PFSK-1 (cell line): ENCODE results near the gene BATF3.

Experiments
- FOXP2 ChIP-seq: optimal IDR thresholded peaks from 2 replicates; pipeline ENCODE3; 2011; ENCODE audit warnings: borderline replicate concordance, control low read depth, inconsistent platforms; ENCODE audit not compliant: insufficient read depth; ENCODE audit errors: extremely low read length, extremely low read depth
- POLR2AphosphoS5 ChIP-seq: IDR thresholded peaks from 2 replicates; pipeline ENCODE4 v1.6.1; 2012; ENCODE audit warnings: low read depth, mild to moderate bottlenecking, control low read depth, low read length, moderate library complexity
- REST ChIP-seq, 2 experiments: IDR thresholded peaks; 2 replicates each; pipeline versions ENCODE4 v1.6.1 to v1.8.0; 2011 to 2012; ENCODE audit warnings: low read depth in 2 of 2, low read length in 2 of 2, control low read depth in 1 of 2, inconsistent platforms in 1 of 2, mild to moderate bottlenecking in 1 of 2, moderate library complexity in 1 of 2; ENCODE audit not compliant: insufficient read depth in 1 of 2
- SIN3A ChIP-seq: IDR thresholded peaks from 2 replicates; pipeline ENCODE4 v1.6.1; 2012; ENCODE audit warnings: mild to moderate bottlenecking, low read length, moderate library complexity, borderline replicate concordance; ENCODE audit not compliant: insufficient read depth
- TAF1 ChIP-seq: IDR thresholded peaks from 2 replicates; pipeline ENCODE4 v1.6.1; 2012; ENCODE audit warnings: low read length, control low read depth, borderline replicate concordance; ENCODE audit not compliant: insufficient read depth

BATF3 gene

GRCh38 chr1:212737559-212737958, 37.9 kb upstream of the BATF3 start:
- TF ChIP-seq TAF1 = no peak

DNA sequence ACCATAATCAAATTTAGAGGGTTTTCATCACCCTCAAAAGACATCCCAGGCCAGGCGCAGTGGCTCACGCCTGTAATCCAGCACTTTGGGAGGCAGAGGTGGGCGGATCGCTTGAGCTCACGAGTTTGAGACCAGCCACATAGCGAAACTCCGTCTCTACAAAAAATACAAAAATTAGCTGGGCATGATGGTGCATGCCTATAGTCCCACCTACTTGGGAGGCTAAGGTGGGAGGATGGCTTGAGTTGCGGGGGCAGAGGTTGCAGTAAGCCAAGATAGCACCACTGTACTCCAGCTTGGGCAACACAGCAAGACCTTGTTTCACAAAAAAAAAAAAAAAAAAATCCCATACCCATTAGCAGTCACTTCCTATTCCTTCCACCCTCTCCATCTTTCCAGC, 33.5 kb upstream of the BATF3 start:
- TF ChIP-seq FOXP2 (no peak), POLR2AphosphoS5 (no peak), SIN3A (no peak), TAF1 (no peak), REST (IDR thresholded peaks at IDR 0.05; ENCODE audit: insufficient read depth in 1 of 2, low read depth in 2 of 2, low read length in 2 of 2) (no peak)

DNA sequence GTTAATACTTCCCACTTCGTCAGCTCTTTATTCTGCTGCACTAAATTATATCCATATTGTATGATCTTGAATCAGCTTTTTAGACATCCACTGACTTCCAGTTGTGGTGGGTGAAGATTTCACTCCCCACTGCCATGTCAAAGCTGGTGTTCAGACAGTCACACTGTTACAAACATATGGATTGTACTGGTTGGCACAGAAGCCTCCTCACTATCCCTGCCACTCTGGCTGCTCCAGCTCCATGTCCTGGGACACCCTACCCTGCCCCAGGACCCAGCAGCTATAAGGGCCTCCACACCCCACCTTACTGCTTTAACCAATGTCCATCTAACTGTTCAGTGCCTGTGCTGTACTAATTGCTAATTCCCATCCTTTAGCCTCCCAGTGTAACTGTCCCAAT, 32.0 kb upstream of the BATF3 start:
- TF ChIP-seq FOXP2 (no peak), TAF1 (no peak), POLR2AphosphoS5 (no peak), SIN3A (no peak), REST (IDR thresholded peaks at IDR 0.05; ENCODE audit: insufficient read depth in 1 of 2, low read depth in 2 of 2, low read length in 2 of 2) (no peak)

GRCh38 chr1:212728606-212729005, 29.0 kb upstream of the BATF3 start:
- TF ChIP-seq SIN3A (no peak), TAF1 (no peak), POLR2AphosphoS5 (no peak), REST (IDR thresholded peaks at IDR 0.05; ENCODE audit: insufficient read depth in 1 of 2, low read depth in 2 of 2, low read length in 2 of 2) (no peak), FOXP2 (no peak)

DNA sequence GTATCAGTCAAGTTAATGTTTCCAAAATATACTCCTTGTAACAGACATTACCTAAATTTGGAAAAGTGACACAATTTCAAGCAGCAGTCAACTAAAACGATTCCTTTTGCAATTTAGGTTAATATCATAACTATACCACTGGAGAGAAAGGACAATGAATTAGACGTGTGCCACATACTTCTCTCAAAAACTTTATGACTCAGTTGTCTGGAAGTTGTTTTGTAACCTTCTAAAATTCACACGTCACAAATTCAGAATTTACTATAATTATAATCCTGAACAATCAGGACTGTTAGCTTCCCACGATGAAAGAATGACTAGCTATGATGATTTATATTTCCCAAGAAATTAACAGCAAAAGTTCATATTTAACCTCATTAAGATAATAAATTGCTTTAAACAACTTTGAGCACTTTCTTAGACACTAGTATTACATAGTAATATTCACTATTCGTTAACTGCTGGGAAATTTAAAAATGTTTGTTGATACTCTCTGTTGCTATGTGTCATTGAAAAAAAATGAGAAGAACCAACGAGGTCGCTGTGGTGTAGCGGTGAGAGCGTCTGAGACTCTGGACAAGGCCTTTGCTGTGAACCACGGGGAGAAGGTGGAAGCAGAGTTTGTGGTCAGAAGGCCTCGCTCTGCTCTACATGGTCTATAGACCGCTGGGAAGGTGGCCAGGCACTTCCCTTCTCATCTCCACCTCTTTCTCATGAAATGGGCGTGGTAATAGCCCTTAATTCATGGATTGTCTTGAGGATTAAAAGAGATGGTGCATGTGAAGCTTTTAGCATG, 27.9 kb upstream of the BATF3 start:
- TF ChIP-seq FOXP2 (no peak), REST (IDR thresholded peaks at IDR 0.05; ENCODE audit: insufficient read depth in 1 of 2, low read depth in 2 of 2, low read length in 2 of 2) (no peak), POLR2AphosphoS5 (no peak), TAF1 (no peak), SIN3A (no peak)
